OCI-LY7 (cell line): ENCODE results near the gene TAOK3. TPM values are rescaled to one million over a fixed set of nuclear protein-coding genes. Genes with fewer than 3 reads are reported as not detected.

Experiments
- BruUV-seq: library from RNA; stranded (reverse); fragments of 400-500 nt; replicated peaks from 2 replicates; lab custom pipeline; 2021; lab: Mats Ljungman, UMichigan
- CTCF ChIA-PET: fragments of 300-600 bp; sonication (Branson Sonifier 250); formaldehyde crosslinking; loops from one replicate; lab custom pipeline; 2022; ENCODE audit warnings: antibody characterized with exemption; ENCODE audit not compliant: unreplicated experiment; lab: Charles Lee
- POLR2A ChIA-PET: fragments of 300-600 bp; sonication (Branson Sonifier 250); formaldehyde crosslinking; loops from one replicate; lab custom pipeline; 2022; ENCODE audit warnings: antibody characterized with exemption; lab: Charles Lee
- DNase-seq: peaks from one replicate; pipeline ENCODE4 v3.0.0-alpha.2; 2015; ENCODE audit warnings: low spot score
- H2AFZ ChIP-seq: fragments of 200-600 bp; sonication (generic), shearing (Covaris generic); 2 replicates; pipeline ENCODE4 v1.6.1; 2014; ENCODE audit warnings: mild to moderate bottlenecking, antibody characterized with exemption, low read length, moderate library complexity
- H3K27ac ChIP-seq: fragments of 200-600 bp; sonication (generic); 2 replicates; pipeline ENCODE4 v1.5.1; 2014; ENCODE audit warnings: mixed run types, low read depth, mild to moderate bottlenecking, moderate library complexity, low read length, inconsistent platforms; ENCODE audit not compliant: poor library complexity, severe bottlenecking
- H3K36me3 ChIP-seq: fragments of 200-600 bp; sonication (generic); 2 replicates; pipeline ENCODE4 v1.6.1; 2014; ENCODE audit warnings: mild to moderate bottlenecking, antibody characterized with exemption, low read length, moderate library complexity, mixed read lengths; ENCODE audit not compliant: insufficient read depth
- H3K4me1 ChIP-seq: fragments of 200-600 bp; sonication (generic); 2 replicates; pipeline ENCODE4 v1.5.1; 2014; ENCODE audit warnings: mild to moderate bottlenecking, low read length; ENCODE audit not compliant: insufficient read depth, poor library complexity, severe bottlenecking
- H3K4me2 ChIP-seq: fragments of 200-600 bp; sonication (generic); 2 replicates; pipeline ENCODE4 v1.6.1; 2014; ENCODE audit warnings: mild to moderate bottlenecking, low read length
- H3K4me3 ChIP-seq: fragments of 200-600 bp; sonication (generic); 2 replicates; pipeline ENCODE4 v1.5.1; 2014; ENCODE audit warnings: mild to moderate bottlenecking, low read depth, low read length; ENCODE audit not compliant: poor library complexity, severe bottlenecking
- H3K79me2 ChIP-seq: fragments of 200-600 bp; sonication (generic); 2 replicates; pipeline ENCODE4 v1.6.1; 2016; ENCODE audit warnings: low read depth, mild to moderate bottlenecking, low read length, moderate library complexity, mixed read lengths; ENCODE audit not compliant: insufficient read depth
- H3K9me2 ChIP-seq: fragments of 200-600 bp; sonication (generic); 2 replicates; pipeline ENCODE4 v1.6.1; 2016; ENCODE audit warnings: mild to moderate bottlenecking, low read length, mixed read lengths; ENCODE audit not compliant: insufficient read depth
- H3K9me3 ChIP-seq: fragments of 200-600 bp; sonication (generic); 2 replicates; pipeline ENCODE4 v1.6.1; 2014; ENCODE audit warnings: mild to moderate bottlenecking, mixed run types, low read length, mixed read lengths
- H4K20me1 ChIP-seq: fragments of 200-600 bp; sonication (generic); 2 replicates; pipeline ENCODE4 v1.6.1; 2014; ENCODE audit warnings: mild to moderate bottlenecking, antibody characterized with exemption, low read length, moderate library complexity, mixed read lengths; ENCODE audit not compliant: insufficient read depth
- CTCF ChIP-seq: fragments of 200-600 bp; sonication (generic); conservative IDR thresholded peaks from 2 replicates; pipeline ENCODE4 v1.5.1; 2014; ENCODE audit warnings: mild to moderate bottlenecking, antibody characterized with exemption, low read length, moderate library complexity, mixed read lengths
- EZH2phosphoT487 ChIP-seq: fragments of 200-600 bp; sonication (generic); IDR thresholded peaks from 2 replicates; pipeline ENCODE4 v1.6.1; 2018; ENCODE audit warnings: low read depth, borderline replicate concordance, mild to moderate bottlenecking, mixed run types, antibody characterized with exemption, low read length, moderate library complexity, mixed read lengths
- intact Hi-C: fragments of 100-400 bp; cut with micrococcal nuclease; formaldehyde crosslinking; loops from one replicate; pipeline ENCODE4 v1.10.0; 2022; ENCODE audit not compliant: unreplicated experiment
- total RNA-seq, 2 experiments: library from RNA; depleted of rRNA in 1 of 2; stranded (reverse); fragments of >200 nt in 1 of 2; shearing (Covaris generic) in 1 of 2; gene quantifications; 2 replicates each; pipeline ENCODE4 v1.2.3, GENCODE V29; 2014 to 2022

The TAOK3 gene
- total RNA-seq, 2 experiments from 2014 or later = 30.7 to 56.0 TPM

- DNase-seq = peak; percentile 53
- intact Hi-C loops = no loop called here
- Histone ChIP-seq H3K79me2 (peaks cover 36% of the 10 kb centered on the region), H3K9me3 (no peaks in the 10 kb centered on the region), H3K36me3 (peaks cover 31% of the 10 kb centered on the region), H3K9me2 (no peaks in the 10 kb centered on the region), H3K27ac (peak overlapping the region; percentile 57), H3K4me2 (peak overlapping the region; percentile 97), H3K4me3 (peak overlapping the region; percentile 75), H3K4me1 (peaks cover 23% of the 10 kb centered on the region), H2AFZ (no peak overlapping the region), H4K20me1 (peaks cover 5% of the 10 kb centered on the region; the same call in 1 of the 2 replicates)
- ChIA-PET CTCF (interaction anchor here (1.4 to 2.7 kb wide), 2 partner anchors 194 to 201 kb away, joined by 4 to 12 read pairs; no protein-coding TSS in a partner anchor), POLR2A (interaction anchor here (0.6 to 2.7 kb wide), 6 partner anchors 19 to 313 kb away, joined by 3 to 21 read pairs (median 4); no protein-coding TSS in a partner anchor)
- no TSS peak for BruUV-seq
- TF ChIP-seq EZH2phosphoT487 (no peak), CTCF (no peak)
These were observed 4.5 kb upstream of the TAOK3 start for GRCh38 chr12:118377021-118377883.

- H2AFZ ChIP-seq = peak within 1 kb of the TSS; percentile 86
- peak within 1 kb of the TSS; percentile 75 for H3K4me3 ChIP-seq
- H3K9me3 ChIP-seq = no peaks in the 10 kb centered on the region
- intact Hi-C loops = loop anchor here (1.0 kb wide), 3 partner anchors 194 to 255 kb away; no protein-coding TSS in a partner anchor
- H3K4me2 ChIP-seq = peak within 1 kb of the TSS; percentile 97
- CTCF ChIA-PET = interaction anchor here (1.0 to 2.7 kb wide), 5 partner anchors 22 to 211 kb away, joined by 3 to 12 read pairs (median 3); no protein-coding TSS in a partner anchor
- peaks cover 22% of the 10 kb centered on the region for H3K36me3 ChIP-seq
- DNase-seq = peak; percentile 91
- H3K9me2 ChIP-seq = no peaks in the 10 kb centered on the region
- POLR2A ChIA-PET = interaction anchor here (0.6 to 2.7 kb wide), 7 partner anchors 18 to 311 kb away, joined by 3 to 21 read pairs (median 3); no protein-coding TSS in a partner anchor
- no TSS peak for BruUV-seq
- H3K79me2 ChIP-seq = peaks cover 36% of the 10 kb centered on the region
- H4K20me1 ChIP-seq = peaks cover 5% of the 10 kb centered on the region; the same call in 1 of the 2 replicates
- peaks cover 28% of the 10 kb centered on the region for H3K4me1 ChIP-seq
- TF ChIP-seq EZH2phosphoT487 (no peak), CTCF (peak; percentile 86)
- H3K27ac ChIP-seq = peak within 1 kb of the TSS; percentile 57
These were observed 3.6 kb upstream of the TAOK3 start, which contains the start of gene SUDS3 for GRCh38 chr12:118376089-118377020. Gene SUDS3, plus strand, starts transcription at chr12:118376555. Its CDS starts 137 bp downstream, at chr12:118376692.
